HG03045 (cell line): ENCODE data around the gene CASZ1.

Experiments
- ATAC-seq: cut with Tn5 transposase; IDR thresholded peaks from one replicate; pipeline ENCODE4 v1.9.1; 2021; ENCODE audit warnings: mild to moderate bottlenecking, moderate library complexity; ENCODE audit not compliant: unreplicated experiment

CASZ1 gene

GRCh38 chr1:10825592-10825991, 29.1 kb upstream of the CASZ1 start:
- ATAC-seq = no peak

GRCh38 chr1:10824821-10825540, 28.5 kb upstream of the CASZ1 start:
- ATAC-seq = no peak

- no peak for ATAC-seq
These were observed 26.6 kb upstream of the CASZ1 start for GRCh38 chr1:10823000-10823401.

GRCh38 chr1:10821388-10821787, 24.9 kb upstream of the CASZ1 start:
- no peak for ATAC-seq

- ATAC-seq = no peak
These were observed 24.0 kb upstream of the CASZ1 start for GRCh38 chr1:10820422-10820821.

GRCh38 chr1:10819198-10819901, 22.9 kb upstream of the CASZ1 start:
- no peak for ATAC-seq

GRCh38 chr1:10818262-10819197, 22.1 kb upstream of the CASZ1 start:
- ATAC-seq = no peak

GRCh38 chr1:10816743-10817369, 20.4 kb upstream of the CASZ1 start:
- ATAC-seq = no peak

- no peak for ATAC-seq
These were observed 19.8 kb upstream of the CASZ1 start for GRCh38 chr1:10816233-10816632.

GRCh38 chr1:10815858-10816195, 19.4 kb upstream of the CASZ1 start:
- ATAC-seq = no peak

GRCh38 chr1:10814976-10815857, 18.8 kb upstream of the CASZ1 start:
- ATAC-seq = no peak

- no peak for ATAC-seq
These were observed 17.9 kb upstream of the CASZ1 start for GRCh38 chr1:10814312-10814711.

- ATAC-seq = no peak
These were observed 17.4 kb upstream of the CASZ1 start for GRCh38 chr1:10813799-10814198.

- no peak for ATAC-seq
These were observed 16.0 kb upstream of the CASZ1 start for GRCh38 chr1:10812387-10812915.

GRCh38 chr1:10808441-10808840, 12.0 kb upstream of the CASZ1 start:
- no peak for ATAC-seq

GRCh38 chr1:10806966-10807365, 10.5 kb upstream of the CASZ1 start:
- ATAC-seq = no peak

GRCh38 chr1:10803971-10804820, 7.8 kb upstream of the CASZ1 start:
- ATAC-seq = no peak

GRCh38 chr1:10802944-10803715, 6.7 kb upstream of the CASZ1 start:
- ATAC-seq = no peak
